Activated T-cell treated with anti-CD3 and anti-CD28 coated beads, Interleukin-2, amount 50 U/mL, for 4 hours (primary cell): Measurements from ENCODE around the gene LRCH3. TPM values are rescaled to one million over a fixed set of nuclear protein-coding genes. Genes with fewer than 3 reads are reported as not detected.

ENCODE experiments used
- ATAC-seq, 2 donors: fragments of 200-7000 bp; cut with Tn5 transposase; one replicate each; pipeline ENCODE4 v1.10.0; 2021
- DNase-seq: peaks from one replicate; pipeline ENCODE4 v3.0.0-alpha.2; 2020
- H3K27me3 Mint-ChIP-seq: one replicate; pipeline ENCODE4 v1.8.0; 2021; ENCODE audit warnings: low read depth, mixed read lengths
- H3K36me3 Mint-ChIP-seq: one replicate; pipeline ENCODE4 v1.8.0; 2022; ENCODE audit warnings: mixed read lengths; ENCODE audit not compliant: insufficient read depth
- H3K4me1 Mint-ChIP-seq: one replicate; pipeline ENCODE4 v1.8.0; 2021; ENCODE audit warnings: low read depth, mixed read lengths
- H3K4me3 Mint-ChIP-seq: one replicate; pipeline ENCODE4 v1.8.0; 2021; ENCODE audit warnings: mild to moderate bottlenecking, moderate library complexity, mixed read lengths
- H3K9me3 Mint-ChIP-seq: one replicate; pipeline ENCODE4 v1.8.0; 2021; ENCODE audit warnings: mixed read lengths
- total RNA-seq, 3 donors: library from RNA; stranded (reverse); gene quantifications; one replicate each; pipeline ENCODE4 v1.2.1, GENCODE V29; 2021

The LRCH3 gene
- total RNA-seq, 3 donors from 2014 or later, result 33.7 to 43.9 (median 38.5) TPM

DNA sequence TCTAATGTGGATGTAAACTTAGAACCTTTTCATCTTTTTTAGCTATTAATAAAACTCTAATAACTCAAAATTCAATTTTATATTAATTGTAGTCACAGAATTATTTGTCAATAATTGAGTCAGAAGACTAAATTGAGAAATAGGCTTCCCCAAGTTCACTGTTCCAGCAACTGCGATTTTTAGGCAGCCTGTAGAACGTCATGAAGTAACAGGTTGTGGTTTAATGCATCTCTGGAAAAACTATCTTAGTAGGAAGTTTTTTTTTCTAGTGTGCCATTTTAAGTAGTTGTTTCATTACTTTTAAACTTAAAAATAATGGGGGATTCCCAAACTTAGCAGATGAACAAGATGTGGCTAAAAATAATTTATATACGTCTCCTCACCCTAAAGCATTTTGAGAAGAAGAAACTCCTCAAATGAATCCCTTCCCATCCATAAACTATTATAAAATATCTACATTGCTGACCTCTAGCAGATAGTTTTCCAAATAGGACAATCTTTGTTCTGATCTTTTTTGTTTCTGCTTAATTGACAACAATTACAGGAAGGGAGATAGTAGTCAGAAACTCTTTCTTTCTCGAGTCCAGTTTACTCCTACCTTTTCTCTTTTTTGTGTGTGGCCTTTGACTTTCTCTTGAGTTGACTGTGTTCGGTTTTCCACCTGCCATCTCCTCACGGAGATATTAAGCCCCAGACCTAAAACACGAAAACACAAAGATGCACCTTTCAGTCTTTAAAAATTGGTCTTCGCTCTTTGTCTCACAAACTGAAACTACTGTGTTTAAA is 43.1 kb downstream of the LRCH3 start:
- Mint-ChIP-seq H3K4me3 (no peak overlapping the region), H3K36me3 (peaks cover 33% of the 10 kb centered on the region), H3K4me1 (peaks cover 4% of the 10 kb centered on the region), H3K27me3 (no peaks in the 10 kb centered on the region), H3K9me3 (no peaks in the 10 kb centered on the region)
- DNase-seq (no peak), ATAC-seq (no peak)

DNA sequence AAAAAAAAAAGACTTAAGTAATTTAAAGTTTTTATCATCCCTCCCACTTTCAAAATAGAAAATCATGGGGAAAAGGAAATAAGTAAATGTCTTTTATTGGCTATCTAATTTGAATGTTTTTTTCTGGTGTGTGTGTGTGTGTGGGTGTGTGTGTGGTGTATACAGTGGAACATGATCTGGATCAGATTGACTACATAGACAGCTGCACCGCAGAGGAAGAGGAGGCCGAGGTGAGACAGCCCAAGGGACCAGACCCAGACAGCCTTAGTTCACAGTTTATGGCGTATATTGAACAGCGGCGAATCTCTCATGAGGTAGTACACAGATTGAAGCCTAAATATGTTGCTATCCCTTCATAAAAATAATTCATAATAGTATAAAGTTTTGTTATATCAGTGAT is 44.5 kb downstream of the LRCH3 start:
- H3K9me3 Mint-ChIP-seq, result no peaks in the 10 kb centered on the region
- H3K4me3 Mint-ChIP-seq, result no peak overlapping the region
- no peaks in the 10 kb centered on the region for H3K27me3 Mint-ChIP-seq
- peaks cover 29% of the 10 kb centered on the region for H3K36me3 Mint-ChIP-seq
- no peak for DNase-seq
- H3K4me1 Mint-ChIP-seq, result peaks cover 4% of the 10 kb centered on the region
- ATAC-seq, result no peak

DNA sequence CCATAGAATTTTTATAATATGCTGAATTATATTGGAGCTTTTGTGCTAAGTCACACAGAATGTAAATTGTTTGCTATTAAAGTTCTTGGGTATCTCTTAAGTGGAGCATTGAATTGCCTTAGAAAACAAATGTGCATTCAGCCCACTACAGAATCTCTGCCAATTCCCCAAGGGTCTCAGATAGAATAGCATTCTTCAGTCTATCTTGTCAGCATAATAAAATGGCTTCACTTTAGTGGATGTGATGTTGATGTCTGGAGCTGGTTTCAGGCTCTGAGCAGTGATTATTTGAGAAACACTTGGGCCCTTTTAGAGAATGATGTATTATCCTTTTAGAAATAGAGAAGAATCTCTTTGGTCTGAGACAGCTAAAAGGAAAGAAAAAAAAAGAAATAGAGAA is 45.2 kb downstream of the LRCH3 start:
- ATAC-seq, result no peak
- H3K9me3 Mint-ChIP-seq, result no peaks in the 10 kb centered on the region
- H3K27me3 Mint-ChIP-seq, result no peaks in the 10 kb centered on the region
- peaks cover 4% of the 10 kb centered on the region for H3K4me1 Mint-ChIP-seq
- DNase-seq, result no peak
- no peak overlapping the region for H3K4me3 Mint-ChIP-seq
- peaks cover 32% of the 10 kb centered on the region for H3K36me3 Mint-ChIP-seq

DNA sequence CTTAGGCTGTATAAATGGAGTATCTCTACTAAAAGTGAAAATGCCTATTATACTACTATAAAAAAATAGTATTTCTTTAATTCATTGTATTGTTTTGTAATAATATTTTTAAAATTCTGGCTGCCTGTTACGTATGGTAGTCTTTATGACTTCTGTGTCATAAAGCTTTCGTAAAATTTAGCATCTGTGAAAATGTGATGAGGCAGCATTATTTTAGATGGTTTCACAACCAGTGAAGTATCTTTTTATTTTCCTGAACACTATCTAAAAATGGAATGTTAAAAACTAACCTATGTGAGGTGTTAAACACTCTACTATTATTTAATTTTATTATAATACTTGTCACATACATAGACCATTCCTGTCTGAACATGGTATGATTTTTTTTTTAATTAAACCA is 46.2 kb downstream of the LRCH3 start:
- no peaks in the 10 kb centered on the region for H3K9me3 Mint-ChIP-seq
- no peaks in the 10 kb centered on the region for H3K27me3 Mint-ChIP-seq
- peaks cover 33% of the 10 kb centered on the region for H3K36me3 Mint-ChIP-seq
- DNase-seq, result no peak
- ATAC-seq, result no peak
- no peak overlapping the region for H3K4me3 Mint-ChIP-seq
- H3K4me1 Mint-ChIP-seq, result peaks cover 4% of the 10 kb centered on the region

DNA sequence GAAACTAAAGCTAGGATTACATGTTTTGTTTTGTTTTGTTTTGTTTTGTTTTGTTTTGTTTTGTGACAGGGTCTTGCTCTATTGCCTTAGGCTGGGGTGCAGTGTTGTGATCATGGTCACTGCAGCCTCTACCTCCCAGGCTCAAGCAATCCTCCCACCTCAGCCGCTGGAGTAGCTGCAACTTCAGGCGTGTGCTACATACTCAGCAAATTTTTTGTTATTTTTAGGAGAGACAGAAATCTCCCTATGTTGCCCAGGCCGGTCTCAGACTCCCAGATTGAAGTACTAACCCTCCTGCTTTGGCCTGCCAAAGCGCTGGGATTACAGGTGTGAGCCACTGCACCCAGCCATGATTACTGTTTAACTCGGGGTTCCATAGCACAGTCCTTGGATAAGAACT is 50.7 kb downstream of the LRCH3 start:
- H3K4me3 Mint-ChIP-seq, result no peak overlapping the region
- no peak for DNase-seq
- peaks cover 7% of the 10 kb centered on the region for H3K4me1 Mint-ChIP-seq
- H3K27me3 Mint-ChIP-seq, result no peaks in the 10 kb centered on the region
- ATAC-seq, result no peak
- H3K9me3 Mint-ChIP-seq, result no peaks in the 10 kb centered on the region
- peaks cover 40% of the 10 kb centered on the region for H3K36me3 Mint-ChIP-seq

DNA sequence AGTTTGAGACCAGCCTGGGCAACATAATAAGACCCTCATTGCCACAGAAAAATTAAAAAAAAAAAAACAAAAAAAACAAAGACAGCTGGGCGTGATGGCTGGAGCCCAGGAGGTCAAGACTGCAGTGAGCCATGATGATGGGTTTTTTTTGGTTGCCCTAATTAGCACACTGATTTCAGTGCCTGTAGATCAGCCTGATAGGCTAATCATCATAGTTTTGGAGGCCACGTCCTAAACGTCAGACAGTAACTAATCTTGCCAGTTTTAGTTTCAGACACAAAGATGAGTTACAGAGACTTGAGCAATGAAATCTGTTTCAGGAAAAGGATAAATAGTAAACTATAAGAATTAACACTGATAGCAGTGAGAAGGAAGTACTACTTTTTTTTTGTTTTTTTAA is 55.4 kb downstream of the LRCH3 start:
- Mint-ChIP-seq H3K4me3 (no peak overlapping the region), H3K9me3 (no peaks in the 10 kb centered on the region), H3K27me3 (no peaks in the 10 kb centered on the region), H3K4me1 (peaks cover 27% of the 10 kb centered on the region), H3K36me3 (peaks cover 55% of the 10 kb centered on the region)
- ATAC-seq (no peak), DNase-seq (no peak)

DNA sequence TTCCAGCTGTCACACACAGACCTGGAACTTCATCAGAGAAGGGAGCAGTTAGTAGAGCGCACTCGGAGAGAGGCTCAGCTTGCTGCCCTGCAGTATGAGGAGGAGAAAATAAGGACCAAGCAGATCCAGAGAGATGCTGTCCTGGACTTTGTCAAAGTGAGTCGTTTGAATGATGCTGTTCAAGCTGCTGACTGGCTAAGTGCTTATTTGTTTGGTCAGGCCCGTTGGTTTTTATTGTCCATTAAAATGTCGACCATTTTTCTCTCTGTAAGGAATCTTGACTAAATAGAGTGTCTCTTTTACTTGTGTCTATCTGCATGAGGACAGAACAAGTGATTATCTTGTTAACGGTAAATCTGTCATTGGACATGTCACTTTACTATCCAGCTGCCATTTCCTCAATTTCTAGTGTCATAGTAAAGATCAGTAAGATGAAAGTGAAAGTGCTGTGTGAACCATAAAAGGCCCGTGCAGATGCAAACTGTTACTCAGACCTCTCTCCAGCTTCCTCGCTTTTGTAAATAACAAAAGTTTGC is 56.9 kb downstream of the LRCH3 start:
- peak overlapping the region; percentile 65 for H3K4me3 Mint-ChIP-seq
- DNase-seq (peak; percentile 11), ATAC-seq (peak; percentile 89 to 93)
- H3K36me3 Mint-ChIP-seq, result peaks cover 53% of the 10 kb centered on the region
- H3K9me3 Mint-ChIP-seq, result no peaks in the 10 kb centered on the region
- peaks cover 27% of the 10 kb centered on the region for H3K4me1 Mint-ChIP-seq
- no peaks in the 10 kb centered on the region for H3K27me3 Mint-ChIP-seq

DNA sequence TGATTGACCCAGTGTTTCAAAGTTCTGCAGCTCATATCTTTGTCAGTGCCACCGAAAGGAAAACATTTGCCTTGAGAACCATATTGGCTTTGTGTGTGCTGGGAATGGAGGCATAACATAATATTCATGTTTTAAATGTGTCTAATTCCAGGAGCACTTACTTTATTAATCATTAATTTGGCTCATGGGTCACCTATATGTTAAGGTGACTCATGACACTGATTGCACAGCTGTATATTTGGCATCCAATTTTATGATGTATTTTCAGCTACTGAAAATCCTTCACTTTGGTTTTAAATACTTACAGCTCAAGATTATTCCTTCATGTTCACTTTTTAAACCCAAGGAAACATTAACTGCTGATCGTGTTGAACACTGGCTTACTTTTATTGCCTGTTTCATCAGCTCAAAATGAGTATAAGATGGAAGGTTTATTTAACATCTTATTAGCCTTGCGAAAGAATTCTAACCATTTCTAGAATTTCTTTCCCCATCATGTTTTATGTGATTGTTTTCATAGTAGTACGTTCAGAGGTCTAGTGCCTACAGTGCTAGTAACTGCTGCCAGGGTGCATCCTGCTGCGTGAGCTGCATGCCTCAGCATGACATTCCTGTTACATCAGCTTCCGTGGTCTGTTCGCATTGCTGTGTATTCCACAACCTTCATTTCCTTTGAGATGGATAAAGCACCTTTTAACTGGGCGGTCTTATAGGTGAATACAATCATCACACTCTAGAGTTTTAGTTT is 63.7 kb downstream of the LRCH3 start:
- DNase-seq (no peak), ATAC-seq (no peak)
- peaks cover 47% of the 10 kb centered on the region for H3K36me3 Mint-ChIP-seq
- H3K4me1 Mint-ChIP-seq, result no peaks in the 10 kb centered on the region
- H3K27me3 Mint-ChIP-seq, result no peaks in the 10 kb centered on the region
- no peak overlapping the region for H3K4me3 Mint-ChIP-seq
- H3K9me3 Mint-ChIP-seq, result no peaks in the 10 kb centered on the region

DNA sequence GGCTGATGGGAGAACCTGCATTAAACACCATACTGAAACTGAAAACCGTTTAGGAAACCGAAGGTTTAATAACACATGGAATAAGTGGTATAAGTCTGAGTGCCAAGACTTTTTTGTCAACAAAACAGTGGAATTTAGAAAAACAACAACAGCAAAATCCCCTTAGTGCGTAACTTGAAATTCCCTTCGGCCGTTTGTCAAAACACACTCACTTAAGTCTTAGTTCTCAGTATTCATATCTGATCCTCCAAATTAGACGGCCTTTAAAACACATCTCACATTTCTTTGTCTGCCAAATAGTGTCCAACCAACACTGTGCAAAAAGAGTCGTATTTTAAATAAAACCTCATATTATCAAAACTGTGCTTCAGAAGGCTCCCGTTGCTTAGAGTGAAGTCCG is 64.5 kb downstream of the LRCH3 start:
- Mint-ChIP-seq H3K4me1 (no peaks in the 10 kb centered on the region), H3K36me3 (peaks cover 40% of the 10 kb centered on the region), H3K27me3 (no peaks in the 10 kb centered on the region), H3K9me3 (no peaks in the 10 kb centered on the region), H3K4me3 (no peak overlapping the region)
- DNase-seq (no peak), ATAC-seq (no peak)

DNA sequence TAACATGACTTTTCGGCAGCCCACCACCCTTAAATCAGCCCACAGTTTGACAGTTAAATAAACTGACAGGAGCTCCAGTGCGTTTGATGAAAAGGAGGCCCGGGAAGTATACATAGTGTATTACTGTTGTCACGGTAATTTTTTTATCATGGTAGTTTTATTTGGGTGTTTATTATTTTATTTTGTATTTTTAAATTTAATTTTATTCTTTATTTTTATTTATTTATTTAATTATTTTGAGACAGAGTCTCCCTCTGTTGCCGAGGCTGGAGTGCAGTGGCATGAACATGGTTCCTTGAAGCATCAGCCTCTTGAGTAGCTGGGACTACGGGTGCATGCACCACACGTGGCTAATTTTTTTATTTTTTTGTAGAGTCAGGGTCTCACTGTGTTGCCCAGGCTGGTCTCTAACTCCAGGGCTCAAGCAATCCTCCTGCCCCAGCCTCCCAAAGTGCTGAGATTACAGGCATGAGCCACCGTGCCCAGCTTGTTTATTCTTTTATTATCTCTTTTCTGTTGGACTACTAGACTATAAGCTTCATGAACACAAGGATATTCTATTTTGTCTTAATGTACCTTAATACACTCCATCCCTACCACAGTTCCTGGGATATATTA is 65.3 kb downstream of the LRCH3 start:
- H3K4me3 Mint-ChIP-seq, result no peak overlapping the region
- ATAC-seq (no peak), DNase-seq (no peak)
- peaks cover 37% of the 10 kb centered on the region for H3K36me3 Mint-ChIP-seq
- no peaks in the 10 kb centered on the region for H3K27me3 Mint-ChIP-seq
- no peaks in the 10 kb centered on the region for H3K9me3 Mint-ChIP-seq
- peaks cover 2% of the 10 kb centered on the region for H3K4me1 Mint-ChIP-seq

DNA sequence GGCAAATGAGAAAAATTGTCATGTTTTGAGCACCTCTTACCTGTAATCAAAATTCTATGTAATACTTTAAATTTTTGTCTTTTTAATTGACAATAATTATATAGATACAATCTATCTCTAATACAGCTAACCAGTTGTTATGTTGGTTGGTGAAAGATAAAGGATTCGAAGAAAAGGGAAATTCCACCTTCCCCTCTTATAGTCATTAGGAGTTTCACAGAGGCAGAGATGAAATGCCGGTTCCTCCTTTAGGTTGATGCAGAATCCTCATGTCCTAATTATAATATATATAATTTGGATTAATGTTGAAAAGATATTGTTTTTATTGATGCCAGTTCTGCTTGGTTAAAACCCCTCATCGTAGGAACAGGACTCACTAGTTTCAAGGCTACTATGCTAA is 67.1 kb downstream of the LRCH3 start:
- DNase-seq (no peak), ATAC-seq (no peak)
- Mint-ChIP-seq H3K27me3 (no peaks in the 10 kb centered on the region), H3K36me3 (peaks cover 32% of the 10 kb centered on the region), H3K9me3 (no peaks in the 10 kb centered on the region), H3K4me3 (no peak overlapping the region), H3K4me1 (peaks cover 2% of the 10 kb centered on the region)

DNA sequence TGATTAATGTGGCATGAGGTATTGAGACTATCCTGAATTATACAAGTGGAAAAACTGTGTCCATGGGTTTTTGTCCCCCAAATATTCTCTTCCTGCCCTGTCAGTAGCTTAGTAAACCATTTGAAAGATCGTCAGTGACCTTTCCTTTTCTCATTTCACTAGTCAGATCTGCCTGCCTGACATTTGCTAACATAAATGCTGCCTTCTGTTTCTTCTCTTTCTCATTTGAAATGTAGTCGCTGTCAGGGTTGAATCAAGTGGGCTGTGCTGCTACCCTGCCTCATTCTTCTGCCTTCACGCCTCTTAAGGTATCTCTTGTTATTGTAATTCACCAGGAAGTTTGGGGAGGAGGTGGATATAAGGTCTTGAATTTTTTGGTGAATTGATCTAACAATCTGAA is 67.5 kb downstream of the LRCH3 start:
- Mint-ChIP-seq H3K36me3 (peaks cover 34% of the 10 kb centered on the region), H3K4me1 (peaks cover 2% of the 10 kb centered on the region), H3K27me3 (no peaks in the 10 kb centered on the region), H3K4me3 (no peak overlapping the region), H3K9me3 (no peaks in the 10 kb centered on the region)
- no peak for DNase-seq
- no peak for ATAC-seq

DNA sequence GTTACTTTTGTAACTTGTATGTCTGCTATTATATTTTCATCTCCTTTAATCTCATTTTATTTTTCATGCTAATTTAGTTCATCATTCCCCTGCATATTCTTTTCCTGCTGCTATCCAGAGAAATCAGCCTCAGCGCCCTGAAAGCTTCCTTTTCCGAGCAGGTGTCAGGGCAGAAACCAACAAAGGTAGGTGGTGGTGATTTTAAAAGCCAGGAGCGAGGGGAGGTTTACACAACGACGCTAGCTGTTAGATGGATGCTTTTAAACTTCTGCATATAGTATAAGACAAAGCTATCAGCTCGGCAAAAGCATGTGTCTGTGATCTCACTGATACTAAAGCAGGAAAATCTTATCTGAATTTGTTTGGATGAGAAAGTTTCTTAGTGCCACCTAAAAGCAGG is 75.0 kb downstream of the LRCH3 start:
- H3K36me3 Mint-ChIP-seq, result peaks cover 11% of the 10 kb centered on the region
- no peak overlapping the region for H3K4me3 Mint-ChIP-seq
- H3K27me3 Mint-ChIP-seq, result no peaks in the 10 kb centered on the region
- H3K9me3 Mint-ChIP-seq, result no peaks in the 10 kb centered on the region
- peaks cover 10% of the 10 kb centered on the region for H3K4me1 Mint-ChIP-seq
- no peak for ATAC-seq
- DNase-seq, result no peak

DNA sequence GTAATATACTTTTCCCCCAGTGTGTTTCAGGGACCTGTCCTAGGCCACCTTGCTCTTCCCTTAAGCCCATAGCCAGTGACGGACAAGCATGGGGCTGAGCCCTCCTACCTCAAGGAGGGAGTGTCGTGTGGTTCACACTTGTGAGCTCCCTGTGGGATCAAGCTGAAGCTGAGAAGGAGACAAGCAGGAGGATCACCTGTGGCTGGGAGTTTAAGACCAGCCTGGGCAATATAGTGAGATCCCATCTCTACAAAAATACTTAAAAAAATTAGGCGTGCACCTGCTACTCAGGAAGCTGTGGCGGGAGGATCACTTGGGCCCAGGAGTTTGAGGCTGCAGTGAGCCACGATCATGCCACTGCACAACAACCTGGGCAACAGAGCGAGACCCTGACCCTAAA is 82.3 kb downstream of the LRCH3 start:
- Mint-ChIP-seq H3K4me1 (peaks cover 10% of the 10 kb centered on the region), H3K27me3 (no peaks in the 10 kb centered on the region), H3K36me3 (peaks cover 35% of the 10 kb centered on the region), H3K4me3 (no peak overlapping the region), H3K9me3 (no peaks in the 10 kb centered on the region)
- ATAC-seq, result no peak
- DNase-seq, result no peak
